Loucy (cell line): Measurements from ENCODE around the gene SNX3.

Source experiments
- H2AFZ ChIP-seq: fragments of 200-600 bp; sonication (generic); 2 replicates; pipeline ENCODE4 v1.6.0; 2016; ENCODE audit warnings: antibody characterized with exemption, mild to moderate bottlenecking, low read length, moderate library complexity
- H3F3A ChIP-seq: fragments of 200-600 bp; 2 replicates; pipeline ENCODE4 v1.6.0; 2016; ENCODE audit warnings: antibody characterized with exemption, low read depth, mild to moderate bottlenecking
- H3K27me3 ChIP-seq: fragments of 200-600 bp; sonication (generic); 2 replicates; pipeline ENCODE4 v1.6.1; 2014; ENCODE audit warnings: low read length, mild to moderate bottlenecking; ENCODE audit not compliant: insufficient read depth, poor library complexity, severe bottlenecking
- H3K36me3 ChIP-seq: fragments of 200-600 bp; sonication (generic); 2 replicates; pipeline ENCODE4 v1.6.1; 2016; ENCODE audit warnings: low read length; ENCODE audit not compliant: insufficient read depth
- H3K4me1 ChIP-seq: fragments of 200-600 bp; sonication (generic); 2 replicates; pipeline ENCODE4 v1.5.1; 2014; ENCODE audit warnings: low read length, mild to moderate bottlenecking; ENCODE audit not compliant: insufficient read depth, poor library complexity, severe bottlenecking
- H3K4me2 ChIP-seq: fragments of 200-600 bp; sonication (generic); 2 replicates; pipeline ENCODE4 v1.6.0; 2014; ENCODE audit warnings: antibody characterized with exemption, low read length, low read depth, mild to moderate bottlenecking; ENCODE audit not compliant: poor library complexity, severe bottlenecking
- H3K4me3 ChIP-seq: fragments of 200-600 bp; sonication (generic); 2 replicates; pipeline ENCODE4 v1.5.1; 2014; ENCODE audit warnings: low read length, mild to moderate bottlenecking, mixed read lengths; ENCODE audit not compliant: poor library complexity, severe bottlenecking
- H3K79me2 ChIP-seq: fragments of 200-600 bp; sonication (generic); 2 replicates; pipeline ENCODE4 v1.6.1; 2014; ENCODE audit warnings: low read length; ENCODE audit not compliant: insufficient read depth
- H3K9ac ChIP-seq: fragments of 200-600 bp; sonication (generic); 2 replicates; pipeline ENCODE4 v1.6.0; 2014; ENCODE audit warnings: mild to moderate bottlenecking, low read depth, low read length, moderate library complexity; ENCODE audit not compliant: poor library complexity, severe bottlenecking
- H3K9me2 ChIP-seq: fragments of 200-600 bp; sonication (generic); replicated peaks from 2 replicates; pipeline ENCODE4 v1.6.1; 2016; ENCODE audit warnings: low read depth, low read length, mixed read lengths
- H3K9me3 ChIP-seq: fragments of 200-600 bp; sonication (generic); 2 replicates; pipeline ENCODE4 v1.6.1; 2014; ENCODE audit warnings: mild to moderate bottlenecking, antibody characterized with exemption, low read length, low read depth; ENCODE audit not compliant: insufficient read depth
- H4K20me1 ChIP-seq: fragments of 200-600 bp; sonication (generic); 2 replicates; pipeline ENCODE4 v1.6.0; 2014; ENCODE audit warnings: antibody characterized with exemption, low read length, mild to moderate bottlenecking; ENCODE audit not compliant: insufficient read depth, poor library complexity, severe bottlenecking
- EZH2phosphoT487 ChIP-seq: fragments of 200-600 bp; IDR thresholded peaks from 2 replicates; pipeline ENCODE4 v1.6.1; 2018; ENCODE audit warnings: antibody characterized with exemption, mild to moderate bottlenecking, moderate library complexity, borderline replicate concordance
- TF ChIP-seq, protein P1 (sequence below): fragments of 200-600 bp; sonication (generic); conservative IDR thresholded peaks from 2 replicates; pipeline ENCODE4 v1.5.1; 2014; ENCODE audit warnings: mild to moderate bottlenecking, antibody characterized with exemption, low read length

Gene SNX3

DNA sequence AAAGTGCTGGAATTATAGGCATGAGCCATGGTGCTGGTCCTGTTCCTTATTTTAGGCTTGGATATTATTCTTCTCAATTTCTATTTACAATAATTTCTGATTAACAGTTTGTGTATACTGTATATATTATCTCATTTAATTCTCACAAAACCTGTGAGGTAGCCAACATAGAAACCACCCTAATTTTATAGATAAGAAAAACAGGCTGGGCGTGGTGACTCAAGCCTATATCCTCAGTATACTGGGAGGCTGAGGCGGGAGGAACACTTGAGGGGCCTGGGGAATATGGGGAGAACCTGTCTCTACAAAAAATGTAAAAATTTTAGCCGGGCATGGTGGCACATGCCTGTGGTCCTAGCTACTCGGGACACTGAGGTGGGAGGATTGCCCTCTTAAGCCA, 30.3 kb upstream of the SNX3 start:
- H3K79me2 ChIP-seq, result peaks cover 14% of the 10 kb centered on the region
- H3K36me3 ChIP-seq, result no peaks in the 10 kb centered on the region
- H3K4me2 ChIP-seq, result no peak overlapping the region
- H3K27me3 ChIP-seq, result no peaks in the 10 kb centered on the region
- no peaks in the 10 kb centered on the region for H3K9me3 ChIP-seq
- H3K9me2 ChIP-seq, result no peaks in the 10 kb centered on the region
- H2AFZ ChIP-seq, result no peak overlapping the region
- H3K4me3 ChIP-seq, result no peak overlapping the region
- peaks cover 23% of the 10 kb centered on the region for H3K4me1 ChIP-seq
- peaks cover 7% of the 10 kb centered on the region; the same call in 1 of the 2 replicates for H3F3A ChIP-seq
- H4K20me1 ChIP-seq, result no peaks in the 10 kb centered on the region
- no peak overlapping the region for H3K9ac ChIP-seq
- no peak for TF ChIP-seq EZH2phosphoT487

DNA sequence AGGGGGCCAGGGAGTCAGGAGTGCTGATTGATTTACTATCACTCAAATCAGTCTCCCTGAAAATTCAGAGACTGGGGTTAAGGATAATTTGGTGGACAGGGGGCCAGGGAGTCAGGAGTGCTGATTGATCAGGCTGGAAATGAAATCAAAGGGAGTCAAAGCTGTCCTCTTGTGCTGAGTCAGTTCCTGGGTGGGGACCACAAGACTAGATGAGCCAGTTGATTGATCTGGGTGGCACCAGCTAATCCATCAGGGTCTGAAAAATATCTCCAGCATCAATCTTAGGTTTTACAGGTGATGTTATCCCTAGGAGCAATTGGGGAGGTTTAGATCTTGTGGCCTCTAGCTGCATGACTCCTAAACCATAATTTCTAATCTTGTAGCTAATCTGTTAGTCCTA, 27.9 kb upstream of the SNX3 start:
- Histone ChIP-seq H3K4me3 (no peak overlapping the region), H2AFZ (no peak overlapping the region), H4K20me1 (no peaks in the 10 kb centered on the region), H3K9ac (no peak overlapping the region), H3K36me3 (no peaks in the 10 kb centered on the region), H3F3A (peaks cover 7% of the 10 kb centered on the region; the same call in 1 of the 2 replicates), H3K27me3 (no peaks in the 10 kb centered on the region), H3K4me2 (no peak overlapping the region), H3K79me2 (no peaks in the 10 kb centered on the region), H3K9me2 (no peaks in the 10 kb centered on the region), H3K9me3 (no peaks in the 10 kb centered on the region), H3K4me1 (peaks cover 15% of the 10 kb centered on the region)
- TF ChIP-seq EZH2phosphoT487, result no peak
- TF ChIP-seq, protein P1, sequence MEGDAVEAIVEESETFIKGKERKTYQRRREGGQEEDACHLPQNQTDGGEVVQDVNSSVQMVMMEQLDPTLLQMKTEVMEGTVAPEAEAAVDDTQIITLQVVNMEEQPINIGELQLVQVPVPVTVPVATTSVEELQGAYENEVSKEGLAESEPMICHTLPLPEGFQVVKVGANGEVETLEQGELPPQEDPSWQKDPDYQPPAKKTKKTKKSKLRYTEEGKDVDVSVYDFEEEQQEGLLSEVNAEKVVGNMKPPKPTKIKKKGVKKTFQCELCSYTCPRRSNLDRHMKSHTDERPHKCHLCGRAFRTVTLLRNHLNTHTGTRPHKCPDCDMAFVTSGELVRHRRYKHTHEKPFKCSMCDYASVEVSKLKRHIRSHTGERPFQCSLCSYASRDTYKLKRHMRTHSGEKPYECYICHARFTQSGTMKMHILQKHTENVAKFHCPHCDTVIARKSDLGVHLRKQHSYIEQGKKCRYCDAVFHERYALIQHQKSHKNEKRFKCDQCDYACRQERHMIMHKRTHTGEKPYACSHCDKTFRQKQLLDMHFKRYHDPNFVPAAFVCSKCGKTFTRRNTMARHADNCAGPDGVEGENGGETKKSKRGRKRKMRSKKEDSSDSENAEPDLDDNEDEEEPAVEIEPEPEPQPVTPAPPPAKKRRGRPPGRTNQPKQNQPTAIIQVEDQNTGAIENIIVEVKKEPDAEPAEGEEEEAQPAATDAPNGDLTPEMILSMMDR, result no peak

DNA sequence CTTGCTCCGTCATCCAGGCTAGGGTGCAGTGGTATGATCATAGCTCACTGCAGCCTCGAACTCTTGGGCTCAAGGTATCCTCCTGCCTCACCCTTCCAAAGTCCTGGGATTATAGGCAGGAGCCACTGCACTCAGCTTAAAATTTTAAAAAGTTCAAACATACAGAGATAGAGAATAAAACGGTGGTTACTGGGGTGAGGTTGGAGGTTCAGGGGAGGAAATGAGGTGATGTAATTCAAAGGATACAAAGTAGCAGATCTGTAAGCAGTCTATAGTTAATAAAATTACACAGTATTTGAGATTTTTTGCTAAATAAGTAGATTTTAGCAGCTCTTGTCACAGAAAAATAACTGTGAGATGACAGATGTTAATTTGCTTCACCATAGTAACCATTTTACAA, 26.5 kb upstream of the SNX3 start:
- no peaks in the 10 kb centered on the region for H3K9me3 ChIP-seq
- H3F3A ChIP-seq, result peaks cover 4% of the 10 kb centered on the region; the same call in 1 of the 2 replicates
- no peaks in the 10 kb centered on the region for H4K20me1 ChIP-seq
- no peak overlapping the region for H3K4me3 ChIP-seq
- H3K4me1 ChIP-seq, result peaks cover 12% of the 10 kb centered on the region
- peak overlapping the region; percentile 67; the same call in 1 of the 2 replicates for H2AFZ ChIP-seq
- no peaks in the 10 kb centered on the region for H3K79me2 ChIP-seq
- H3K9ac ChIP-seq, result no peak overlapping the region
- H3K4me2 ChIP-seq, result peak overlapping the region; percentile 30
- H3K9me2 ChIP-seq, result no peaks in the 10 kb centered on the region
- H3K36me3 ChIP-seq, result no peaks in the 10 kb centered on the region
- no peaks in the 10 kb centered on the region for H3K27me3 ChIP-seq
- TF ChIP-seq, protein P1, result no peak
- TF ChIP-seq EZH2phosphoT487, result no peak

DNA sequence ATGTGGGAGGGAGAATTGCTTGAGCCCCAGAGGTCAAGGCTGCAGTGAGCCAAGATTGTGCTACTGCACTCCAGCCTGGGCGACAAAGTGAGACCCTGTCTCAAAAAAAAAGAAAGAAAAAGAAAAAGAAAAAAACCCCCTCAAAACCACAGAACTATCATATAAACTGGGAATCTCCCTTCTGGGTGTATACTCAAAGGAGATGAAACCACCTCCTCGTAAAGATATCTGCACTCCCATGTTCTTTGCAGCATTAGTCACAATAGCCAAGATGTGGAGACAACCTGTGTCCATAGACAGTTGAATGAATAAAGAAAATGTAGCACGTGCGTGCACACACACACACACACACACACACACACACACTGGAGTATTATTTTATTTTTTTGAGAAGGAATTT, 25.5 kb upstream of the SNX3 start:
- H3K4me3 ChIP-seq, result no peak overlapping the region
- H3K4me2 ChIP-seq, result no peak overlapping the region
- H2AFZ ChIP-seq, result no peak overlapping the region
- peaks cover 12% of the 10 kb centered on the region for H3K4me1 ChIP-seq
- no peaks in the 10 kb centered on the region for H3K9me2 ChIP-seq
- H3K79me2 ChIP-seq, result no peaks in the 10 kb centered on the region
- no peak for TF ChIP-seq EZH2phosphoT487
- TF ChIP-seq, protein P1, result no peak
- H3K9me3 ChIP-seq, result no peaks in the 10 kb centered on the region
- no peaks in the 10 kb centered on the region for H3K36me3 ChIP-seq
- H3K27me3 ChIP-seq, result no peaks in the 10 kb centered on the region
- H3F3A ChIP-seq, result no peaks in the 10 kb centered on the region
- no peaks in the 10 kb centered on the region for H4K20me1 ChIP-seq
- H3K9ac ChIP-seq, result no peak overlapping the region
